GM18870 (cell line): ENCODE results near the gene ETS1.

Experiments used
- ATAC-seq: cut with Tn5 transposase; IDR thresholded peaks from one replicate; pipeline ENCODE4 v1.9.1; 2021; ENCODE audit warnings: moderate library complexity; ENCODE audit not compliant: unreplicated experiment

ETS1 gene

GRCh38 chr11:128619540-128620308 is 32.4 kb upstream of the ETS1 start:
- no peak for ATAC-seq

- ATAC-seq, result no peak
Observed at GRCh38 chr11:128619007-128619406, 31.6 kb upstream of the ETS1 start.

GRCh38 chr11:128618603-128619002 is 31.2 kb upstream of the ETS1 start:
- ATAC-seq, result no peak

- ATAC-seq, result no peak
Observed at GRCh38 chr11:128616161-128616560, 28.8 kb upstream of the ETS1 start.

GRCh38 chr11:128615612-128616011 is 28.3 kb upstream of the ETS1 start:
- no peak for ATAC-seq

GRCh38 chr11:128615076-128615475 is 27.7 kb upstream of the ETS1 start:
- no peak for ATAC-seq

- ATAC-seq, result no peak
Observed at GRCh38 chr11:128614026-128614425, 26.7 kb upstream of the ETS1 start.

- ATAC-seq, result no peak
Observed at GRCh38 chr11:128613300-128613995, 26.1 kb upstream of the ETS1 start.

GRCh38 chr11:128610721-128611617 is 23.6 kb upstream of the ETS1 start:
- peak; percentile 94 for ATAC-seq

- no peak for ATAC-seq
Observed at GRCh38 chr11:128609785-128610184, 22.4 kb upstream of the ETS1 start.

GRCh38 chr11:128608746-128609407 is 21.5 kb upstream of the ETS1 start:
- no peak for ATAC-seq

GRCh38 chr11:128607819-128608218 is 20.5 kb upstream of the ETS1 start:
- no peak for ATAC-seq

GRCh38 chr11:128604723-128605122 is 17.4 kb upstream of the ETS1 start:
- no peak for ATAC-seq

- ATAC-seq, result peak; percentile 83
Observed at GRCh38 chr11:128603752-128604414, 16.5 kb upstream of the ETS1 start.

GRCh38 chr11:128603003-128603696 is 15.8 kb upstream of the ETS1 start:
- no peak for ATAC-seq

- no peak for ATAC-seq
Observed at GRCh38 chr11:128599729-128600128, 12.4 kb upstream of the ETS1 start.

- ATAC-seq, result no peak
Observed at GRCh38 chr11:128598506-128599150, 11.3 kb upstream of the ETS1 start.

GRCh38 chr11:128598096-128598495 is 10.7 kb upstream of the ETS1 start:
- ATAC-seq, result no peak

- no peak for ATAC-seq
Observed at GRCh38 chr11:128597209-128597608, 9.9 kb upstream of the ETS1 start.
